Natural killer cell treated with Interleukin-12 subunit alpha and Interleukin-12 subunit beta and Interleukin-15 and Interleukin-18, amount 100 ng/mL, for 72 hours (primary cell): Measurements from ENCODE around the gene PLA2G5. TPM values are rescaled to one million over a fixed set of nuclear protein-coding genes. Genes with fewer than 3 reads are reported as not detected.
"Not testable (repeated sequence)": the region's sequence is repeated elsewhere in the genome, so short reads cannot be mapped to it uniquely, and the experiment has no call there.

Experiments used
- ATAC-seq, 2 donors: fragments of 150-1000 bp; cut with Tn5 transposase in 1 of 2; sonication (Bioruptor Pico), chemical (Tn5 transposase) in 1 of 2; 2 replicates each; pipeline ENCODE4 v1.10.0; 2021
- DNase-seq: peaks from one replicate; pipeline ENCODE4 v3.0.0; 2022; ENCODE audit warnings: low spot score
- H3K27ac Mint-ChIP-seq, 2 donors: 1 replicate in 1 of 2; 2 replicates in 1 of 2; pipeline ENCODE4 v1.8.0; 2022; ENCODE audit warnings: mixed read lengths in 2 of 2, mild to moderate bottlenecking in 1 of 2, moderate library complexity in 1 of 2
- H3K27me3 Mint-ChIP-seq, 2 donors: 1 replicate in 1 of 2; 2 replicates in 1 of 2; pipeline ENCODE4 v1.8.0; 2022; ENCODE audit warnings: mixed read lengths in 2 of 2
- H3K36me3 Mint-ChIP-seq: one replicate; pipeline ENCODE4 v1.8.0; 2022; ENCODE audit warnings: mixed read lengths
- H3K4me1 Mint-ChIP-seq, 2 donors: 1 replicate in 1 of 2; 2 replicates in 1 of 2; pipeline ENCODE4 v1.8.0; 2022; ENCODE audit warnings: low read depth in 2 of 2, mixed read lengths in 2 of 2, mild to moderate bottlenecking in 1 of 2
- H3K4me3 Mint-ChIP-seq: one replicate; pipeline ENCODE4 v1.8.0; 2022; ENCODE audit warnings: mixed read lengths
- H3K9me3 Mint-ChIP-seq: 2 replicates; pipeline ENCODE4 v1.8.0; 2022; ENCODE audit warnings: mixed read lengths
- total RNA-seq, 2 donors: library from RNA; stranded (reverse); gene quantifications; one replicate each; pipeline ENCODE4 v1.2.3, GENCODE V29; 2022

PLA2G5 gene
- total RNA-seq = not detected

GRCh38 chr1:20069874-20070273, at the start of gene PLA2G5:
TSS of gene PLA2G5 (plus strand) at chr1:20070194. CDS start at chr1:20084831, 14,637 bp downstream.
- no peaks in the 10 kb centered on the region for H3K4me1 Mint-ChIP-seq
- no peak within 1 kb of the TSS for H3K4me3 Mint-ChIP-seq
- DNase-seq (no peak), ATAC-seq (no peak)
- no peaks in the 10 kb centered on the region for H3K9me3 Mint-ChIP-seq
- H3K36me3 Mint-ChIP-seq = no peaks in the 10 kb centered on the region
- no peak within 1 kb of the TSS for H3K27ac Mint-ChIP-seq
- peaks cover 0 to 8% of the 10 kb centered on the region in 2 donors for H3K27me3 Mint-ChIP-seq

- Mint-ChIP-seq H3K9me3 (peaks cover 5% of the 10 kb centered on the region), H3K36me3 (peaks cover 7% of the 10 kb centered on the region), H3K4me1 (no peaks in the 10 kb centered on the region), H3K27ac (no peak overlapping the region), H3K27me3 (peaks cover 46 to 62% of the 10 kb centered on the region in 2 donors), H3K4me3 (no peak overlapping the region)
- DNase-seq (no peak), ATAC-seq (no peak)
Observed at GRCh38 chr1:20028125-20028524, 41.9 kb upstream of the PLA2G5 start.

GRCh38 chr1:20028726-20029125, 41.3 kb upstream of the PLA2G5 start:
- Mint-ChIP-seq H3K27me3 (peaks cover 49 to 65% of the 10 kb centered on the region in 2 donors), H3K27ac (no peak overlapping the region), H3K9me3 (peaks cover 4% of the 10 kb centered on the region), H3K4me3 (no peak overlapping the region), H3K4me1 (no peaks in the 10 kb centered on the region), H3K36me3 (peaks cover 12% of the 10 kb centered on the region)
- DNase-seq (no peak), ATAC-seq (no peak)

- H3K27ac Mint-ChIP-seq = no peak overlapping the region
- H3K4me3 Mint-ChIP-seq = no peak overlapping the region
- H3K36me3 Mint-ChIP-seq = peaks cover 12% of the 10 kb centered on the region
- H3K9me3 Mint-ChIP-seq = peaks cover 6% of the 10 kb centered on the region
- DNase-seq (no peak), ATAC-seq (no peak)
- H3K27me3 Mint-ChIP-seq = peaks cover 48 to 65% of the 10 kb centered on the region in 2 donors
- H3K4me1 Mint-ChIP-seq = no peaks in the 10 kb centered on the region
Observed at GRCh38 chr1:20029178-20029912, 40.6 kb upstream of the PLA2G5 start.

GRCh38 chr1:20030436-20031151, 39.4 kb upstream of the PLA2G5 start:
- ATAC-seq, DNase-seq, H3K4me3 Mint-ChIP-seq, H3K4me1 Mint-ChIP-seq, H3K27ac Mint-ChIP-seq: not testable (repeated sequence)
- Mint-ChIP-seq H3K9me3 (peaks cover 11% of the 10 kb centered on the region), H3K27me3 (peaks cover 49 to 64% of the 10 kb centered on the region in 2 donors), H3K36me3 (peaks cover 17% of the 10 kb centered on the region)

GRCh38 chr1:20031161-20031560, 38.8 kb upstream of the PLA2G5 start:
- ATAC-seq = no peak
- no peaks in the 10 kb centered on the region for H3K4me1 Mint-ChIP-seq

GRCh38 chr1:20031836-20032235, 38.2 kb upstream of the PLA2G5 start:
- H3K4me1 Mint-ChIP-seq = no peaks in the 10 kb centered on the region
- H3K27ac Mint-ChIP-seq = no peak overlapping the region
- H3K36me3 Mint-ChIP-seq = peaks cover 23% of the 10 kb centered on the region
- ATAC-seq = no peak
- H3K9me3 Mint-ChIP-seq = peaks cover 11% of the 10 kb centered on the region
- no peak overlapping the region for H3K4me3 Mint-ChIP-seq
- H3K27me3 Mint-ChIP-seq = peaks cover 43 to 53% of the 10 kb centered on the region in 2 donors
- no peak for DNase-seq

More at GRCh38 chr1:20031161-20031560, 38.8 kb upstream of the PLA2G5 start:
- Mint-ChIP-seq H3K36me3 (peaks cover 21% of the 10 kb centered on the region), H3K4me3 (no peak overlapping the region), H3K27ac (no peak overlapping the region), H3K9me3 (peaks cover 11% of the 10 kb centered on the region), H3K27me3 (peaks cover 49 to 59% of the 10 kb centered on the region in 2 donors)
- DNase-seq = no peak

GRCh38 chr1:20032425-20032824, 37.6 kb upstream of the PLA2G5 start:
- ATAC-seq (no peak), DNase-seq (no peak)
- H3K9me3 Mint-ChIP-seq = peaks cover 15% of the 10 kb centered on the region
- H3K27ac Mint-ChIP-seq = no peak overlapping the region
- peaks cover 41 to 47% of the 10 kb centered on the region in 2 donors for H3K27me3 Mint-ChIP-seq
- H3K4me1 Mint-ChIP-seq = peaks cover 4 to 5% of the 10 kb centered on the region in 2 donors
- no peak overlapping the region for H3K4me3 Mint-ChIP-seq
- H3K36me3 Mint-ChIP-seq = peaks cover 28% of the 10 kb centered on the region

GRCh38 chr1:20033420-20033819, 36.6 kb upstream of the PLA2G5 start:
- ATAC-seq = no peak
- DNase-seq = no peak
- no peak overlapping the region for H3K4me3 Mint-ChIP-seq
- H3K9me3 Mint-ChIP-seq = peaks cover 15% of the 10 kb centered on the region
- H3K4me1 Mint-ChIP-seq = peaks cover 7 to 9% of the 10 kb centered on the region in 2 donors
- peaks cover 35 to 37% of the 10 kb centered on the region in 2 donors for H3K27me3 Mint-ChIP-seq
- H3K36me3 Mint-ChIP-seq = peaks cover 28% of the 10 kb centered on the region
- no peak overlapping the region for H3K27ac Mint-ChIP-seq

GRCh38 chr1:20035114-20035513, 34.9 kb upstream of the PLA2G5 start:
- Mint-ChIP-seq H3K27ac (no peak overlapping the region), H3K4me1 (peaks cover 8 to 11% of the 10 kb centered on the region in 2 donors), H3K9me3 (peaks cover 15% of the 10 kb centered on the region), H3K27me3 (peaks cover 22 to 23% of the 10 kb centered on the region in 2 donors), H3K4me3 (no peak overlapping the region), H3K36me3 (peaks cover 28% of the 10 kb centered on the region)
- no peak for ATAC-seq
- no peak for DNase-seq

- H3K27me3 Mint-ChIP-seq = peaks cover 20 to 22% of the 10 kb centered on the region in 2 donors
- no peak for DNase-seq
- H3K36me3 Mint-ChIP-seq = peaks cover 28% of the 10 kb centered on the region
- peaks cover 8 to 11% of the 10 kb centered on the region in 2 donors for H3K4me1 Mint-ChIP-seq
- no peak overlapping the region for H3K27ac Mint-ChIP-seq
- H3K9me3 Mint-ChIP-seq = peaks cover 15% of the 10 kb centered on the region
- peak overlapping the region; percentile 8 for H3K4me3 Mint-ChIP-seq
- no peak for ATAC-seq
Observed at GRCh38 chr1:20037877-20038276, 32.1 kb upstream of the PLA2G5 start.

- Mint-ChIP-seq H3K4me3 (no peak overlapping the region), H3K9me3 (peaks cover 4% of the 10 kb centered on the region), H3K27me3 (peaks cover 0 to 12% of the 10 kb centered on the region in 2 donors), H3K36me3 (peaks cover 20% of the 10 kb centered on the region), H3K4me1 (no peaks in the 10 kb centered on the region), H3K27ac (no peak overlapping the region)
- DNase-seq (no peak), ATAC-seq (no peak)
Observed at GRCh38 chr1:20047096-20047495, 22.9 kb upstream of the PLA2G5 start.

- no peak overlapping the region for H3K27ac Mint-ChIP-seq
- H3K9me3 Mint-ChIP-seq = peaks cover 11% of the 10 kb centered on the region
Observed at GRCh38 chr1:20048563-20048962, 21.4 kb upstream of the PLA2G5 start.

More at GRCh38 chr1:20048563-20048962, 21.4 kb upstream of the PLA2G5 start:
- Mint-ChIP-seq H3K4me3 (no peak overlapping the region), H3K4me1 (no peaks in the 10 kb centered on the region), H3K27me3 (peaks cover 0 to 15% of the 10 kb centered on the region in 2 donors), H3K36me3 (peaks cover 29% of the 10 kb centered on the region)
- ATAC-seq = no peak
- no peak for DNase-seq
